Measurements from ENCODE around the gene SPOCK3. TPM values are rescaled to one million over a fixed set of nuclear protein-coding genes. Genes with fewer than 3 reads are reported as not detected.

The SPOCK3 gene
- total RNA-seq, 1 experiment from 2014 or later = not detected

- ChIA-PET CTCF (no interaction called here), POLR2A (ENCODE audit: low non-redundant PET) (no interaction called here)
- H3K9me3 ChIP-seq (ENCODE audit: low read depth, low read length, poor library complexity, severe bottlenecking) = no peaks in the 10 kb centered on the region
- intact Hi-C loops (cut with micrococcal nuclease; ENCODE audit: unreplicated experiment) = no loop called here
- no peaks in the 10 kb centered on the region for H3K4me1 ChIP-seq (ENCODE audit: insufficient read depth, low read length, poor library complexity, severe bottlenecking)
- no peak for DNase-seq (ENCODE audit: low spot score)
- TF ChIP-seq EZH2 (IDR thresholded peaks at IDR 0.05; ENCODE audit: borderline replicate concordance, low read depth, low read length, poor library complexity, severe bottlenecking) = no peak
- TF ChIP-seq, protein P1, sequence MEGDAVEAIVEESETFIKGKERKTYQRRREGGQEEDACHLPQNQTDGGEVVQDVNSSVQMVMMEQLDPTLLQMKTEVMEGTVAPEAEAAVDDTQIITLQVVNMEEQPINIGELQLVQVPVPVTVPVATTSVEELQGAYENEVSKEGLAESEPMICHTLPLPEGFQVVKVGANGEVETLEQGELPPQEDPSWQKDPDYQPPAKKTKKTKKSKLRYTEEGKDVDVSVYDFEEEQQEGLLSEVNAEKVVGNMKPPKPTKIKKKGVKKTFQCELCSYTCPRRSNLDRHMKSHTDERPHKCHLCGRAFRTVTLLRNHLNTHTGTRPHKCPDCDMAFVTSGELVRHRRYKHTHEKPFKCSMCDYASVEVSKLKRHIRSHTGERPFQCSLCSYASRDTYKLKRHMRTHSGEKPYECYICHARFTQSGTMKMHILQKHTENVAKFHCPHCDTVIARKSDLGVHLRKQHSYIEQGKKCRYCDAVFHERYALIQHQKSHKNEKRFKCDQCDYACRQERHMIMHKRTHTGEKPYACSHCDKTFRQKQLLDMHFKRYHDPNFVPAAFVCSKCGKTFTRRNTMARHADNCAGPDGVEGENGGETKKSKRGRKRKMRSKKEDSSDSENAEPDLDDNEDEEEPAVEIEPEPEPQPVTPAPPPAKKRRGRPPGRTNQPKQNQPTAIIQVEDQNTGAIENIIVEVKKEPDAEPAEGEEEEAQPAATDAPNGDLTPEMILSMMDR (conservative IDR thresholded peaks at IDR 0.05; ENCODE audit: low read depth, low read length) = no peak
- no peak overlapping the region for H3K27ac ChIP-seq (ENCODE audit: low read depth, low read length, poor library complexity, severe bottlenecking)
- H3K36me3 ChIP-seq (ENCODE audit: insufficient read depth, low read length, poor library complexity, severe bottlenecking) = no peaks in the 10 kb centered on the region
- no TSS peak for BruUV-seq (replicated peaks)
- no peak overlapping the region for H3K4me3 ChIP-seq (ENCODE audit: low read depth, low read length, poor library complexity, severe bottlenecking)
- no peaks in the 10 kb centered on the region for H3K27me3 ChIP-seq (replicated peaks; ENCODE audit: insufficient read depth, low read depth, low read length, poor library complexity)
These were observed 247.3 kb downstream of the SPOCK3 start for GRCh38 chr4:166987026-166987425.

- Histone ChIP-seq H3K36me3 (ENCODE audit: insufficient read depth, low read length, poor library complexity, severe bottlenecking) (no peaks in the 10 kb centered on the region), H3K4me3 (ENCODE audit: low read depth, low read length, poor library complexity, severe bottlenecking) (no peak overlapping the region), H3K27me3 (replicated peaks; ENCODE audit: insufficient read depth, low read depth, low read length, poor library complexity) (no peaks in the 10 kb centered on the region), H3K9me3 (ENCODE audit: low read depth, low read length, poor library complexity, severe bottlenecking) (no peaks in the 10 kb centered on the region), H3K4me1 (ENCODE audit: insufficient read depth, low read length, poor library complexity, severe bottlenecking) (no peaks in the 10 kb centered on the region), H3K27ac (ENCODE audit: low read depth, low read length, poor library complexity, severe bottlenecking) (no peak overlapping the region)
- no peak for TF ChIP-seq EZH2 (IDR thresholded peaks at IDR 0.05; ENCODE audit: borderline replicate concordance, low read depth, low read length, poor library complexity, severe bottlenecking)
- TF ChIP-seq, protein P1 (conservative IDR thresholded peaks at IDR 0.05; ENCODE audit: low read depth, low read length) = no peak
- intact Hi-C loops (cut with micrococcal nuclease; ENCODE audit: unreplicated experiment) = no loop called here
- CTCF ChIA-PET = no interaction called here
- POLR2A ChIA-PET (ENCODE audit: low non-redundant PET) = no interaction called here
- no TSS peak for BruUV-seq (replicated peaks)
- no peak for DNase-seq (ENCODE audit: low spot score)
These were observed 252.4 kb downstream of the SPOCK3 start for GRCh38 chr4:166981847-166982246.

DNA sequence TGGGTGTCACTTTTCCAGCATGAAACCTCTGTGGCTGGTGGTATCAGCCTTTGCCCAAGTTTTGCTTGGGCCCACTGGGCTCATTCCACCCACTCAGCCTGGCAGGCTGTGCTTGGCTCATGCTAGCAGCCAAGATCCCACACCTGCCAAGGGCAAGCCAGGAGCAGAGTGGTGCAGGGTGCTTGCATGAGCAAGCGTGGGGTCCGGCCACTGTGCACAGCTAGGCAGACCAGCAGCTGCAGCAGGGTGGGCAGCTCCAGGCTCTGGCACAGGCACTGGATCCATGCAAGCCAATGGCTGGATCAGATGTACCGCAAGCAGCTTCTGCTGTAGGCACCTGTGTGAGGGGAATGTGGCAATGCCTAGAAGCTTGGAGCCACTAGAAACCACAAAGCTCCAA, 253.9 kb downstream of the SPOCK3 start:
- DNase-seq (ENCODE audit: low spot score) = no peak
- intact Hi-C loops (cut with micrococcal nuclease; ENCODE audit: unreplicated experiment) = no loop called here
- BruUV-seq (replicated peaks) = no TSS peak
- ChIA-PET POLR2A (ENCODE audit: low non-redundant PET) (no interaction called here), CTCF (no interaction called here)
- Histone ChIP-seq H3K27ac (ENCODE audit: low read depth, low read length, poor library complexity, severe bottlenecking) (no peak overlapping the region), H3K4me1 (ENCODE audit: insufficient read depth, low read length, poor library complexity, severe bottlenecking) (no peaks in the 10 kb centered on the region), H3K9me3 (ENCODE audit: low read depth, low read length, poor library complexity, severe bottlenecking) (no peaks in the 10 kb centered on the region), H3K27me3 (replicated peaks; ENCODE audit: insufficient read depth, low read depth, low read length, poor library complexity) (no peaks in the 10 kb centered on the region), H3K4me3 (ENCODE audit: low read depth, low read length, poor library complexity, severe bottlenecking) (no peak overlapping the region), H3K36me3 (ENCODE audit: insufficient read depth, low read length, poor library complexity, severe bottlenecking) (no peaks in the 10 kb centered on the region)
- no peak for TF ChIP-seq EZH2 (IDR thresholded peaks at IDR 0.05; ENCODE audit: borderline replicate concordance, low read depth, low read length, poor library complexity, severe bottlenecking)
- TF ChIP-seq, protein P1 (conservative IDR thresholded peaks at IDR 0.05; ENCODE audit: low read depth, low read length) = no peak
